Measurements from ENCODE around the gene HSPB3. TPM values are rescaled to one million over a fixed set of nuclear protein-coding genes. Genes with fewer than 3 reads are reported as not detected.

The HSPB3 gene
- total and polyA plus RNA-seq, 2 of the 4 experiments (the other 2 are of a cell fraction), result 0.31 to 0.54 TPM

DNA sequence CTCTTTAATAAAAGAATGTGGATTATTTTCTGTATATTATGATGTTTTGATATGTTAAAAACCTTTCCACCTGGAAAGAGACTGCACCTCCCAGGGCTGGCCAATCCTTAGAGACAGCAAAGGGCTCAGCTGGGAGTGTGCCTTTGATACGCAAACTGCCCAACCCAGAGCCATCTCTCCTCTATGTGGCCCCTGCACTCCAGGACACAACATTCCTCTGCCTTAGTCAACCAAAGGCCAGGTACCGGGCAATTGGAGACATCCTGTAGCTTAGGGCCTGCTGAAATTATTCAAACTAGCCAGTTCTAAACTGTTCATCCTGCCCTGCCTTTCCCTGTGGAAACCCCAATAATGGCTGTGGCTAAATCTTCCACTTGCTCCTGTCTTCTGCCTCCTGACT, 5.0 kb upstream of the HSPB3 start:
- no peak overlapping the region for H2AFZ ChIP-seq (replicated peaks; ENCODE audit: low read length, poor library complexity)
- H2AK5ac ChIP-seq (ENCODE audit: low read depth, low read length), result no peak overlapping the region
- ChIA-PET CTCF (no interaction called here), POLR2A (ENCODE audit: unreplicated experiment) (no interaction called here)
- H3K23ac ChIP-seq (ENCODE audit: low read depth, low read length), result no peak overlapping the region
- ATAC-seq (ENCODE audit: low read depth) (no peak), DNase-seq (no peak)
- H3K9me1 ChIP-seq (ENCODE audit: insufficient read depth, low read length), result 0 out of 2 replicates have a peak, but pooled peaks cover 5% of the 10 kb centered on the region
- no peak overlapping the region for H2BK20ac ChIP-seq (ENCODE audit: low read depth, low read length)
- no peak overlapping the region for H2BK5ac ChIP-seq (ENCODE audit: low read depth, low read length, poor library complexity, severe bottlenecking)
- no peak overlapping the region for H3K4me3 ChIP-seq (ENCODE audit: insufficient read depth, low read depth, low read length)
- no peaks in the 10 kb centered on the region for H3K79me1 ChIP-seq (ENCODE audit: low read depth in 1 of 2, low read length in 2 of 2)
- in situ Hi-C loops (cut with MboI; ENCODE audit: low sequenced_read_pairs), result no loop called here
- no peak overlapping the region for H3K56ac ChIP-seq (ENCODE audit: extremely low read depth, insufficient read depth, low read length)
- no TSS peak for BruUV-seq (replicated peaks)
- no peak overlapping the region for H3K27ac ChIP-seq (ENCODE audit: insufficient read depth, low read length)
- no peak overlapping the region for H2AK9ac ChIP-seq (replicated peaks; ENCODE audit: low read depth, low read length, poor library complexity)
- no peak overlapping the region for H4K5ac ChIP-seq (ENCODE audit: low read depth, low read length)
- no peak overlapping the region for H3K14ac ChIP-seq (replicated peaks; ENCODE audit: low read depth, low read length)
- peaks cover 8% of the 10 kb centered on the region for H3K4me1 ChIP-seq (ENCODE audit: control insufficient read depth, insufficient read depth, low read length)
- intact Hi-C loops (cut with micrococcal nuclease), result no loop called here
- peaks cover 5% of the 10 kb centered on the region; the same call in 1 of the 2 replicates for H3K27me3 ChIP-seq (ENCODE audit: control insufficient read depth, insufficient read depth, low read length)
- no peak overlapping the region for H2BK120ac ChIP-seq (ENCODE audit: low read depth, low read length)
- H3K4ac ChIP-seq (ENCODE audit: low read depth, low read length), result no peak overlapping the region
- no peak overlapping the region for H3K18ac ChIP-seq (ENCODE audit: low read depth, low read length)
- no peak for TF ChIP-seq SMC3 (IDR thresholded peaks at IDR 0.05; ENCODE audit: low read depth, low read length)
- TF ChIP-seq RFX5 (IDR thresholded peaks at IDR 0.05; ENCODE audit: low read depth, low read length), result no peak
- no peak for TF ChIP-seq BHLHE40 (IDR thresholded peaks at IDR 0.05; ENCODE audit: low read depth, low read length)
- TF ChIP-seq RCOR1 (IDR thresholded peaks at IDR 0.05; ENCODE audit: insufficient replicate concordance, low read length), result no peak
- no peak for TF ChIP-seq MAFK (IDR thresholded peaks at IDR 0.05; ENCODE audit: low read depth, low read length)
- no peak for TF ChIP-seq USF2 (IDR thresholded peaks at IDR 0.05; ENCODE audit: low read depth, low read length)
- TF ChIP-seq MXI1 (IDR thresholded peaks at IDR 0.05; ENCODE audit: borderline replicate concordance, low read depth, low read length), result no peak
- H3K9me3 ChIP-seq (ENCODE audit: control insufficient read depth, insufficient read depth, low read length), result no peaks in the 10 kb centered on the region
- no peak overlapping the region for H4K91ac ChIP-seq (ENCODE audit: insufficient read depth, low read depth, low read length)
- H3K9ac ChIP-seq (ENCODE audit: low read depth, low read length), result no peak overlapping the region
- dilution Hi-C loops (cut with HindIII; ENCODE audit: low sequenced_read_pairs, unreplicated experiment), result no loop called here
- H2BK15ac ChIP-seq (ENCODE audit: low read depth, low read length), result no peak overlapping the region
- H4K20me1 ChIP-seq (ENCODE audit: insufficient read depth, low read length), result no peaks in the 10 kb centered on the region
- no peak overlapping the region for H3K4me2 ChIP-seq (ENCODE audit: low read depth, low read length)
- no peaks in the 10 kb centered on the region for H3K36me3 ChIP-seq (ENCODE audit: control insufficient read depth, insufficient read depth, low read length)
- no peak overlapping the region for H4K8ac ChIP-seq (ENCODE audit: low read depth in 2 of 2, low read length in 2 of 2)
- 83% methylated on average over 2 of the region's 2 CpGs; no CpG with 5 or more reads in 1 of the 2 experiments for WGBS, 2 experiments (ENCODE audit: extremely low coverage in 2 of 2, insufficient read length in 1 of 2)
